ENCODE results near the gene NHEJ1.

NHEJ1 gene

DNA sequence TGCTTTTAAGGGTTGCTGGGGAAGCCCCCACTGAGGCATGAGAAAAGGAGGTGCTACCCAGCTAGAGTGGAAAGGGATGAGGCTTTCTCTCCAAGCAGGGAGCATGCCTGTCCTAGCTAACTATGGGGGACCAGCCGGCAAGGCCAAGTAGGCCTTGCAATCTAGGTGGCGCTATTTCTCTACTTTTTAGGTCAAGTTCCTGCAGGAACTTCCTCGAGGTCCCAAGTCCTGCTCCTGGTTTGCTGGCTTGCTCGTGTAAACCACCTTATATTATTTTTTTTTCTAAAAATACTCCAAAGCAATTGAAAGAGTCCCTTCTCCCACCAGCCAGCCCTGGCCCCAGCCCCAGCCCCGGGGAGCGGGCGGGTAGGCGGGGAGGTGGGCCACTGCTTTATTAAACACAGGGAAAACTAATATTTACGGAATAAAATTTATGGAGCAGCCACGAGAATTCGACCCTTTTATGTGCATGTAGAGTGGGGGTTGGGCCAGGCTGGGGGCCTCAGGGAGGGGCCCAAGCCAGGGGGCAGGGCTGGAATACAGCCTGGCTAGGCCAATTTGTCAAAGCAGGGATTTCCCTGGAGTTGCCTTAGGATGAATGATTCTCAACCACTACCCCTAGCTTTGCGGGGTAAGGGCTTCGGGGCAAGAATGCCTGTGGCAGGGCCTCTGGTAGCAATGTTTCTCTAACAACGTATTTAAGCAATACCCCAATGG, 87.0 kb downstream of the NHEJ1 start:
- Histone ChIP-seq H3K27me3 (replicated peaks; ENCODE audit: control insufficient read depth, insufficient read depth, low read length) (no peaks in the 10 kb centered on the region), H3K4me3 (replicated peaks; ENCODE audit: low read depth, low read length) (no peak overlapping the region), H3K36me3 (ENCODE audit: control insufficient read depth, insufficient read depth, low read length) (no peaks in the 10 kb centered on the region; the same call in 1 of the 2 replicates)
- TF ChIP-seq, protein P1, sequence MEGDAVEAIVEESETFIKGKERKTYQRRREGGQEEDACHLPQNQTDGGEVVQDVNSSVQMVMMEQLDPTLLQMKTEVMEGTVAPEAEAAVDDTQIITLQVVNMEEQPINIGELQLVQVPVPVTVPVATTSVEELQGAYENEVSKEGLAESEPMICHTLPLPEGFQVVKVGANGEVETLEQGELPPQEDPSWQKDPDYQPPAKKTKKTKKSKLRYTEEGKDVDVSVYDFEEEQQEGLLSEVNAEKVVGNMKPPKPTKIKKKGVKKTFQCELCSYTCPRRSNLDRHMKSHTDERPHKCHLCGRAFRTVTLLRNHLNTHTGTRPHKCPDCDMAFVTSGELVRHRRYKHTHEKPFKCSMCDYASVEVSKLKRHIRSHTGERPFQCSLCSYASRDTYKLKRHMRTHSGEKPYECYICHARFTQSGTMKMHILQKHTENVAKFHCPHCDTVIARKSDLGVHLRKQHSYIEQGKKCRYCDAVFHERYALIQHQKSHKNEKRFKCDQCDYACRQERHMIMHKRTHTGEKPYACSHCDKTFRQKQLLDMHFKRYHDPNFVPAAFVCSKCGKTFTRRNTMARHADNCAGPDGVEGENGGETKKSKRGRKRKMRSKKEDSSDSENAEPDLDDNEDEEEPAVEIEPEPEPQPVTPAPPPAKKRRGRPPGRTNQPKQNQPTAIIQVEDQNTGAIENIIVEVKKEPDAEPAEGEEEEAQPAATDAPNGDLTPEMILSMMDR (IDR thresholded peaks at IDR 0.05; ENCODE audit: insufficient read depth, low read length, poor library complexity, severe bottlenecking), result peak; percentile 65
- DNase-seq (ENCODE audit: extremely low read depth, insufficient read length), result no peak

DNA sequence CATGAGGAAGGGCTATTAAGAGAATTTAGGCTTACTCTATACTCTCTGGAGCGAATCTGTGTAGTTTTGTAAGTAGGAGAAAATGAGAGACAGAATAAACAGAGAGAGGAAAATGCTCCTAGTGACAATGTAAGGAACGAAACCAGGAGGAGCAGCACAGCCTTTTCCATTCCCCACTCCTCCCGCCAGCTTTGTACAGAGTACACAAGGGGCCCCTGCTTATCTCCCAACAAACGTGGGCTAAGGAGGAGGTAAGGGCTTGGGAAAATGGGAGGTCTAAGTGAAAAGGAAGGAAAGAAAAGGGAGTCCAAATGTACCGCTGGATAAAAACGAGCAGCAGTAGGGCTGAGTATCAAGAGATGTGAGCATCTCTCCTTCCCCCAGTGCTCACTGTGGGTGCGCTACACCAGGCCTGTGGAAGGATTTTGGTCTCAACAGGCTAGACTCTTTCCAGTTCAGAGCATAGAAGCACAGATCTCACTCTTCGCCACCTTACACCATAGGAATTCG, 87.8 kb downstream of the NHEJ1 start:
- TF ChIP-seq, protein P1 (IDR thresholded peaks at IDR 0.05; ENCODE audit: insufficient read depth, low read length, poor library complexity, severe bottlenecking), result no peak
- no peak overlapping the region for H3K4me3 ChIP-seq (replicated peaks; ENCODE audit: low read depth, low read length)
- DNase-seq (ENCODE audit: extremely low read depth, insufficient read length), result no peak

DNA sequence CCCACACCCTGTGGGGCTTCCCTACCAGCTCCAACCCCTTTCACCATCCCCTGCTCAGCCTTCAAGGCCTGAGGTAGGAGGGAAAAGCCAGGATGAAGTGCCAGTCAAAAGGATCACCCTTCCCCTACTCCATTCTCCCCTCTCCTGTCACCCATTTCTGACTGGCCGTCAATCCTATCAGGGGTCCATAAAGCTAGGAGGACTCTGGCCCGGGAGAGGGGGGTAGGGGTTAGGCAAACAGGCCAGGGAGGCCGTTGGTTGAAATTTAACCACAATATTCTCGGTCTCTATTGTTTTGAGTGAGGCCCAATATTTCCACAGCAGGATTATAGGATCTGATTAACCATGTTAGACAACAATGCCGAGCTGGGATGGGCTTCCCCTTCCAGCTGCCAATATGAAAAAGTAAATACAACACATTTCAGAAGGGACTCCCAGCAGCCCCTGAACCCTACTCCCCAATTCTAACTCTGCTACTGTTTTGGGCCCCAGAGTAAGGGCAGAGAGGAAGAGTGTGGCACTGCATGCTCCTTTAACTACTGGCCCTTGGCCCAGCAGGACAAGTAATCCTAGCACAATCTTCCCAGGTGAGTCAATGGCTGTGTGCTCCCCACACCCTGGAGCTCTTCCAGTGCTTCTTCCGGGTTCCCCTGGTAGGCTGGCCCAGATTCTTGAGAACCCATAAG, 89.3 kb downstream of the NHEJ1 start:
- Histone ChIP-seq H3K4me3 (replicated peaks; ENCODE audit: low read depth, low read length) (no peak overlapping the region), H3K27me3 (replicated peaks; ENCODE audit: control insufficient read depth, insufficient read depth, low read length) (no peaks in the 10 kb centered on the region), H3K36me3 (ENCODE audit: control insufficient read depth, insufficient read depth, low read length) (no peaks in the 10 kb centered on the region)
- DNase-seq (ENCODE audit: extremely low read depth, insufficient read length), result no peak
- TF ChIP-seq, protein P1 (IDR thresholded peaks at IDR 0.05; ENCODE audit: insufficient read depth, low read length, poor library complexity, severe bottlenecking), result no peak

More for the DNA sequence above, 87.8 kb downstream of the NHEJ1 start:
- Histone ChIP-seq H3K27me3 (replicated peaks; ENCODE audit: control insufficient read depth, insufficient read depth, low read length) (no peaks in the 10 kb centered on the region), H3K36me3 (ENCODE audit: control insufficient read depth, insufficient read depth, low read length) (no peaks in the 10 kb centered on the region; the same call in 1 of the 2 replicates)

DNA sequence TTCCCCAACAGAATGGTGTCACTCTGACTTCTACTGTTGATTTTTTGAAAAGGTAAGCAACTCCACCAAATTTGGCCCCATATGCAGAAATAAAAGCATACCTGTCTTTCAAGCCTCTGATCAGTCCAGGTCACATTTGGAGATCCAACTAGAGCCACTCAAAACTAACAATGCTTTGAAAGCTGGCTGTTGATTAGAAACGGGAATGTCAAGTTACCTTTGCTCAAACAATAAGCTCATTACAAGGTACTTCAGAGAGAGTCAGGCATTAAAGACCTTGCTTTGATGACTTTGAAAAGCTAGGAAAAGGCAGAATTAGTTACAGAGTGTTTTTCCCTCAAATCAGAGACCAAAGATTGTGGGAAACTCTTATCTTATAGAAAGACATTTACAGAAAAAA, 95.1 kb downstream of the NHEJ1 start:
- Histone ChIP-seq H3K36me3 (ENCODE audit: control insufficient read depth, insufficient read depth, low read length) (no peaks in the 10 kb centered on the region), H3K4me3 (replicated peaks; ENCODE audit: low read depth, low read length) (no peak overlapping the region), H3K27me3 (replicated peaks; ENCODE audit: control insufficient read depth, insufficient read depth, low read length) (no peaks in the 10 kb centered on the region)
- DNase-seq (ENCODE audit: extremely low read depth, insufficient read length), result no peak
- TF ChIP-seq, protein P1 (IDR thresholded peaks at IDR 0.05; ENCODE audit: insufficient read depth, low read length, poor library complexity, severe bottlenecking), result no peak

DNA sequence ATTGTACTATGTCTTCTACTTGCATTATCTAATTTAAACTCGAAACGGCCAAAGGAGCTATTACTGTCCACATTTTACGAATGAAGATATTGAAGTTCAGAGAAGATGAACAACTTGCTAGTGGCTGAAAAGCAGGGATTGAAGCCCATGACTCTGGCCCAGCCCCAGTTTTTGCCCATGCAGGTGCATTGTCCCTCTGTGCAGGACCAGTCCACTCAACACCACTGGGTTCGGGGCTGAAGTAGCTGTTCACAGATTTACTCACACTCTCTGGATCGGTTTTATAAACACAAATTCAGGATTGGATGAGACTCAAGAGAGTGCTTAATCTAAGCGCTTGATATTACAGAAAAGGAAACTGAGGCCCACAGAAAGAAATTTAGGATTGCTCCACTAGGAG, 98.5 kb downstream of the NHEJ1 start:
- TF ChIP-seq, protein P1 (IDR thresholded peaks at IDR 0.05; ENCODE audit: insufficient read depth, low read length, poor library complexity, severe bottlenecking), result no peak
- DNase-seq (ENCODE audit: extremely low read depth, insufficient read length), result no peak
- H3K4me3 ChIP-seq (replicated peaks; ENCODE audit: low read depth, low read length), result no peak overlapping the region
- H3K36me3 ChIP-seq (ENCODE audit: control insufficient read depth, insufficient read depth, low read length), result no peaks in the 10 kb centered on the region
- no peaks in the 10 kb centered on the region; the same call in 1 of the 2 replicates for H3K27me3 ChIP-seq (replicated peaks; ENCODE audit: control insufficient read depth, insufficient read depth, low read length)

Measured in GM06990 (cell line).